SH-SY5Y (cell line): ENCODE results near the gene OR13C3.

Source experiments
- GATA2 ChIP-seq: IDR thresholded peaks from 2 replicates; pipeline ENCODE4 v1.6.1; 2011; ENCODE audit warnings: mild to moderate bottlenecking, low read depth, low read length
- GATA3 ChIP-seq: IDR thresholded peaks from 2 replicates; pipeline ENCODE4 v1.6.1; 2011; ENCODE audit warnings: low read depth, mild to moderate bottlenecking, low read length, moderate library complexity

GRCh38 chr9:104527109-104527508, 9.5 kb downstream of the OR13C3 start, which contains the start of gene OR13C4:
- TF ChIP-seq GATA2 (no peak), GATA3 (no peak)
